Astrocyte (in vitro differentiated cells and primary cell): ENCODE data around the gene SRGAP1. TPM values are rescaled to one million over a fixed set of nuclear protein-coding genes. Genes with fewer than 3 reads are reported as not detected.

Source experiments
- DNase-seq: peaks from one replicate; pipeline ENCODE4 v3.0.0-alpha.2; 2010; ENCODE audit warnings: low read depth
- FAIRE-seq: peaks from 2 replicates; lab custom pipeline; 2011; peaks lifted over from hg19 to GRCh38; lab: Jason Lieb, UNC
- H2AFZ ChIP-seq: 2 replicates; pipeline ENCODE4 v1.6.0; 2012; ENCODE audit warnings: low read depth, low read length, inconsistent platforms
- H3K27ac ChIP-seq: 2 replicates; pipeline ENCODE4 v1.5.1; 2011; ENCODE audit warnings: low read depth, low read length, inconsistent platforms
- H3K27me3 ChIP-seq: 2 replicates; pipeline ENCODE4 v1.6.0; 2011; ENCODE audit warnings: low read length, inconsistent platforms; ENCODE audit not compliant: insufficient read depth
- H3K36me3 ChIP-seq: 2 replicates; pipeline ENCODE4 v1.5.1; 2011; ENCODE audit warnings: low read length, inconsistent platforms; ENCODE audit not compliant: insufficient read depth
- H3K4me1 ChIP-seq: 2 replicates; pipeline ENCODE4 v1.5.1; 2011; ENCODE audit warnings: low read length, inconsistent platforms; ENCODE audit not compliant: insufficient read depth
- H3K4me2 ChIP-seq: 2 replicates; pipeline ENCODE4 v1.6.0; 2012; ENCODE audit warnings: low read length, inconsistent platforms
- H3K4me3 ChIP-seq: 2 replicates; pipeline ENCODE4 v1.5.1; 2011; ENCODE audit warnings: low read depth, mild to moderate bottlenecking, low read length, inconsistent platforms; ENCODE audit not compliant: insufficient read depth
- H3K79me2 ChIP-seq: 2 replicates; pipeline ENCODE4 v1.6.0; 2012; ENCODE audit warnings: mild to moderate bottlenecking, low read length, inconsistent platforms; ENCODE audit not compliant: insufficient read depth
- H3K9ac ChIP-seq: 2 replicates; pipeline ENCODE4 v1.6.0; 2012; ENCODE audit warnings: mild to moderate bottlenecking, low read length, inconsistent platforms
- H3K9me3 ChIP-seq: 2 replicates; pipeline ENCODE4 v1.5.1; 2012; ENCODE audit warnings: low read depth, mild to moderate bottlenecking, low read length, inconsistent platforms; ENCODE audit not compliant: insufficient read depth
- H4K20me1 ChIP-seq: 2 replicates; pipeline ENCODE4 v1.6.0; 2012; ENCODE audit warnings: low read length, inconsistent platforms; ENCODE audit not compliant: insufficient read depth
- H3K27ac Mint-ChIP-seq: one replicate; pipeline ENCODE4 v1.8.0; 2021; ENCODE audit warnings: mild to moderate bottlenecking, mixed read lengths; ENCODE audit not compliant: unreplicated experiment
- H3K27me3 Mint-ChIP-seq: one replicate; pipeline ENCODE4 v1.8.0; 2021; ENCODE audit warnings: low read depth, mixed read lengths; ENCODE audit not compliant: unreplicated experiment
- H3K36me3 Mint-ChIP-seq: one replicate; pipeline ENCODE4 v1.8.0; 2021; ENCODE audit warnings: low read depth, mixed read lengths; ENCODE audit not compliant: unreplicated experiment
- H3K4me1 Mint-ChIP-seq: one replicate; pipeline ENCODE4 v1.8.0; 2021; ENCODE audit warnings: low read depth, mixed read lengths; ENCODE audit not compliant: unreplicated experiment
- H3K4me3 Mint-ChIP-seq: one replicate; pipeline ENCODE4 v1.8.0; 2021; ENCODE audit warnings: mild to moderate bottlenecking, moderate library complexity, mixed read lengths; ENCODE audit not compliant: unreplicated experiment
- H3K9me3 Mint-ChIP-seq: one replicate; pipeline ENCODE4 v1.8.0; 2021; ENCODE audit warnings: mild to moderate bottlenecking, mixed read lengths; ENCODE audit not compliant: unreplicated experiment
- EZH2 ChIP-seq: IDR thresholded peaks from 2 replicates; pipeline ENCODE4 v1.6.1; 2012; ENCODE audit warnings: mild to moderate bottlenecking, low read length, inconsistent platforms; ENCODE audit not compliant: insufficient read depth
- total RNA-seq: library from RNA; stranded (reverse); gene quantifications from 2 replicates; pipeline ENCODE4 v1.2.1, GENCODE V29; 2021
- TF ChIP-seq, protein P1 (sequence below): IDR thresholded peaks from 2 replicates; pipeline ENCODE4 v1.5.1; 2011; ENCODE audit warnings: low read depth, mild to moderate bottlenecking, inconsistent platforms, low read length, moderate library complexity; ENCODE audit not compliant: insufficient read depth

The SRGAP1 gene
- total RNA-seq, 1 donor from 2014 or later: 15.2 TPM

DNA sequence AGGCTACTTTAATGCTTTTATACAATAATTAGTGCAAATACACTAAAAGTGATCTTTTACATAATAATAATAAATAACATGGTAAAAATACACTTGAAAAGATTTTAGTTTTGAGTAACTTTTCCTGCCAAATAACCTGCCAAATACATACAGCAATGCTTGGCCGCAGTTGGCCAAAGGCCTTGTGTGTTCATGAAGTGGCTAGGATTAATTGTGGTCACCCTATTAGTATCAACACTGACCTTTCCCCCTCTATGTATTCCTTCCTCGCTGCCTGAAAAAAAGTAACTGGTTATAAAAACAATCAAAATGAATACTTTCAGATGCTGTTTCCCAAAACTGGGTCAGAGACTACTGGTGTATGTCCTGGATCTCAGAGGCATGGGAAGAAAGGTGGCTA lies 343.3 kb downstream of the SRGAP1 start:
- Mint-ChIP-seq H3K27ac (peak overlapping the region; percentile 15), H3K4me3 (no peak overlapping the region), H3K4me1 (peaks cover 29% of the 10 kb centered on the region), H3K36me3 (peaks cover 1% of the 10 kb centered on the region), H3K9me3 (no peaks in the 10 kb centered on the region), H3K27me3 (no peaks in the 10 kb centered on the region)
- Histone ChIP-seq H3K9ac (no peak overlapping the region), H3K79me2 (no peaks in the 10 kb centered on the region), H3K27me3 (no peaks in the 10 kb centered on the region), H4K20me1 (no peaks in the 10 kb centered on the region), H3K4me3 (no peak overlapping the region), H3K36me3 (no peaks in the 10 kb centered on the region), H3K9me3 (no peaks in the 10 kb centered on the region), H3K27ac (no peak overlapping the region), H3K4me2 (peak overlapping the region; percentile 74), H3K4me1 (peaks cover 15% of the 10 kb centered on the region), H2AFZ (no peak overlapping the region)
- DNase-seq: no peak
- TF ChIP-seq, protein P1, sequence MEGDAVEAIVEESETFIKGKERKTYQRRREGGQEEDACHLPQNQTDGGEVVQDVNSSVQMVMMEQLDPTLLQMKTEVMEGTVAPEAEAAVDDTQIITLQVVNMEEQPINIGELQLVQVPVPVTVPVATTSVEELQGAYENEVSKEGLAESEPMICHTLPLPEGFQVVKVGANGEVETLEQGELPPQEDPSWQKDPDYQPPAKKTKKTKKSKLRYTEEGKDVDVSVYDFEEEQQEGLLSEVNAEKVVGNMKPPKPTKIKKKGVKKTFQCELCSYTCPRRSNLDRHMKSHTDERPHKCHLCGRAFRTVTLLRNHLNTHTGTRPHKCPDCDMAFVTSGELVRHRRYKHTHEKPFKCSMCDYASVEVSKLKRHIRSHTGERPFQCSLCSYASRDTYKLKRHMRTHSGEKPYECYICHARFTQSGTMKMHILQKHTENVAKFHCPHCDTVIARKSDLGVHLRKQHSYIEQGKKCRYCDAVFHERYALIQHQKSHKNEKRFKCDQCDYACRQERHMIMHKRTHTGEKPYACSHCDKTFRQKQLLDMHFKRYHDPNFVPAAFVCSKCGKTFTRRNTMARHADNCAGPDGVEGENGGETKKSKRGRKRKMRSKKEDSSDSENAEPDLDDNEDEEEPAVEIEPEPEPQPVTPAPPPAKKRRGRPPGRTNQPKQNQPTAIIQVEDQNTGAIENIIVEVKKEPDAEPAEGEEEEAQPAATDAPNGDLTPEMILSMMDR: no peak
- no peak for TF ChIP-seq EZH2
- FAIRE-seq: no peak

DNA sequence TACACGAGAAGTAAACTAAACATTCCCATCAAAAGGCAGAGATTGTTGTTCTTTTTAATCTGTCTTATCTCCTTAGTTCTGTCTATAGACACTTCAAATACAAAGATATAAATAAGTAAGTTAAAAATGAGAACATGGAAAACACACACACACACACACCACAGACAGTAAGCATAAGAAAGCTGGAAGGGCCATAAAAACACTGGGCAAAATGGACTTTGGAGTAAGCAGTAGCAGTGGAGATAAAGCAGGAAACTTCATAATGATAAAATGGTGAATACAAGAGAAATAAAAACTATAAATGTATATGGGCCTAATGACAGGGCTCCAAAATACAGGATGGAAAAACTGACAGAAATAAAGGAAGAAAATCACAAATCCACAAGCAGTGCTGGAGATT lies 345.0 kb downstream of the SRGAP1 start:
- Histone ChIP-seq H3K36me3 (no peaks in the 10 kb centered on the region), H2AFZ (no peak overlapping the region), H3K9ac (no peak overlapping the region), H3K27me3 (no peaks in the 10 kb centered on the region), H3K27ac (no peak overlapping the region), H3K4me1 (peaks cover 18% of the 10 kb centered on the region), H3K4me2 (no peak overlapping the region), H4K20me1 (no peaks in the 10 kb centered on the region), H3K79me2 (no peaks in the 10 kb centered on the region), H3K4me3 (no peak overlapping the region), H3K9me3 (no peaks in the 10 kb centered on the region)
- DNase-seq: no peak
- H3K4me3 Mint-ChIP-seq: no peak overlapping the region
- H3K9me3 Mint-ChIP-seq: no peaks in the 10 kb centered on the region
- no peaks in the 10 kb centered on the region for H3K27me3 Mint-ChIP-seq
- H3K36me3 Mint-ChIP-seq: peaks cover 12% of the 10 kb centered on the region
- peaks cover 22% of the 10 kb centered on the region for H3K4me1 Mint-ChIP-seq
- no peak overlapping the region for H3K27ac Mint-ChIP-seq
- TF ChIP-seq, protein P1: no peak
- no peak for TF ChIP-seq EZH2
- FAIRE-seq: no peak

DNA sequence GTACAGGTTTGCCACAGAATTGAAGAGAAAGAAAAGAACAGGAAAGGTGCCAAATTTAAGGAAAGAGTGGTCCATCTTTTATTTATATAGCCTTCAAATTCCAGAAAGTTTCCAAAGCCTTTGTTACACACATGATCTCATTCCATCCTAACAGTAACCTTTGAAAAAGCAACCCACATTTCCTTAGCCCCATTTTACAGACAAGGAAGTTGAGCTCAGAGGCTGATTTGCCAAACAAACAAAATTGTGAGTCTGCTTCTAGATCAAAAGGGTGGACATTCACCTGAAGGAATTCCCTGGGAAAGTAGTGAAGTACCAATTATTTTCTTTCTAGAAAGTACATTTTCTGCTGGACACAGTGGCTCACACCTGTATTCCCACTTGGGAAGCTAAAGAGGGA lies 345.6 kb downstream of the SRGAP1 start:
- Histone ChIP-seq H3K9me3 (no peaks in the 10 kb centered on the region), H3K79me2 (no peaks in the 10 kb centered on the region), H3K36me3 (no peaks in the 10 kb centered on the region), H3K27ac (no peak overlapping the region), H2AFZ (no peak overlapping the region), H3K9ac (no peak overlapping the region), H3K4me3 (no peak overlapping the region), H3K27me3 (no peaks in the 10 kb centered on the region), H3K4me2 (no peak overlapping the region), H4K20me1 (no peaks in the 10 kb centered on the region), H3K4me1 (peaks cover 20% of the 10 kb centered on the region)
- Mint-ChIP-seq H3K4me3 (no peak overlapping the region), H3K27ac (no peak overlapping the region), H3K27me3 (no peaks in the 10 kb centered on the region), H3K36me3 (peaks cover 13% of the 10 kb centered on the region), H3K4me1 (peaks cover 17% of the 10 kb centered on the region), H3K9me3 (no peaks in the 10 kb centered on the region)
- DNase-seq (no peak), FAIRE-seq (no peak)
- TF ChIP-seq EZH2: no peak
- TF ChIP-seq, protein P1: no peak
